Calu3 (cell line): Measurements from ENCODE around the gene COL6A3. TPM values are rescaled to one million over a fixed set of nuclear protein-coding genes. Genes with fewer than 3 reads are reported as not detected.

Experiments
- BruUV-seq: library from RNA; stranded (reverse); fragments of 400-500 nt; replicated peaks from 2 replicates; lab custom pipeline; 2021; lab: Mats Ljungman, UMichigan
- CTCF ChIA-PET: fragments of 300-600 bp; sonication (Branson Sonifier 250); formaldehyde crosslinking; loops from one replicate; lab custom pipeline; 2022; ENCODE audit warnings: antibody characterized with exemption; lab: Charles Lee
- DNase-seq: peaks from one replicate; pipeline ENCODE4 v3.0.0; 2022
- H3K27ac Mint-ChIP-seq: one replicate; pipeline ENCODE4 v1.8.0; 2022; ENCODE audit warnings: mixed read lengths; ENCODE audit not compliant: unreplicated experiment
- H3K27me3 Mint-ChIP-seq: one replicate; pipeline ENCODE4 v1.8.0; 2022; ENCODE audit warnings: mixed read lengths; ENCODE audit not compliant: unreplicated experiment
- H3K36me3 Mint-ChIP-seq: one replicate; pipeline ENCODE4 v1.8.0; 2022; ENCODE audit warnings: mild to moderate bottlenecking, moderate library complexity, mixed read lengths; ENCODE audit not compliant: insufficient read depth, unreplicated experiment
- H3K4me1 Mint-ChIP-seq: one replicate; pipeline ENCODE4 v1.8.0; 2022; ENCODE audit warnings: mild to moderate bottlenecking, low read depth, mixed read lengths; ENCODE audit not compliant: unreplicated experiment
- H3K4me3 Mint-ChIP-seq: one replicate; pipeline ENCODE4 v1.8.0; 2022; ENCODE audit warnings: mild to moderate bottlenecking, low read depth, moderate library complexity, mixed read lengths; ENCODE audit not compliant: unreplicated experiment
- H3K9me3 Mint-ChIP-seq: one replicate; pipeline ENCODE4 v1.8.0; 2022; ENCODE audit warnings: low read depth, mixed read lengths; ENCODE audit not compliant: unreplicated experiment
- CTCF ChIP-seq: fragments of 200-600 bp; IDR thresholded peaks from one replicate; pipeline ENCODE4 v1.8.0; 2022; ENCODE audit warnings: antibody characterized with exemption; ENCODE audit not compliant: unreplicated experiment
- intact Hi-C: fragments of 100-400 bp; cut with micrococcal nuclease; formaldehyde crosslinking; loops from one replicate; pipeline ENCODE4 v1.10.0; 2022; ENCODE audit not compliant: unreplicated experiment
- total RNA-seq: library from RNA; stranded (reverse); gene quantifications from 2 replicates; pipeline ENCODE4 v1.2.3, GENCODE V29; 2022

The COL6A3 gene
- total RNA-seq, 1 experiment from 2014 or later = 0.07 TPM

- Mint-ChIP-seq H3K4me1 (no peaks in the 10 kb centered on the region), H3K27ac (no peak overlapping the region), H3K27me3 (peaks cover 94% of the 10 kb centered on the region), H3K36me3 (no peaks in the 10 kb centered on the region), H3K4me3 (no peak overlapping the region), H3K9me3 (no peaks in the 10 kb centered on the region)
- intact Hi-C loops = no loop called here
- BruUV-seq = no TSS peak
- no peak for TF ChIP-seq CTCF
- CTCF ChIA-PET = no interaction called here
- no peak for DNase-seq
Measured at GRCh38 chr2:237361194-237362004, 52.6 kb downstream of the COL6A3 start.

- no peak for DNase-seq
- no peak for TF ChIP-seq CTCF
- no peak overlapping the region for H3K27ac Mint-ChIP-seq
- H3K4me1 Mint-ChIP-seq = no peaks in the 10 kb centered on the region
- CTCF ChIA-PET = no interaction called here
- intact Hi-C loops = no loop called here
- no peak overlapping the region for H3K4me3 Mint-ChIP-seq
- no peaks in the 10 kb centered on the region for H3K9me3 Mint-ChIP-seq
- no TSS peak for BruUV-seq
- H3K36me3 Mint-ChIP-seq = no peaks in the 10 kb centered on the region
- peaks cover 93% of the 10 kb centered on the region for H3K27me3 Mint-ChIP-seq
Measured at GRCh38 chr2:237359894-237360780, 53.8 kb downstream of the COL6A3 start.

- intact Hi-C loops = no loop called here
- Mint-ChIP-seq H3K27ac (no peak overlapping the region), H3K9me3 (no peaks in the 10 kb centered on the region), H3K27me3 (peaks cover 93% of the 10 kb centered on the region), H3K4me1 (no peaks in the 10 kb centered on the region), H3K36me3 (no peaks in the 10 kb centered on the region), H3K4me3 (no peak overlapping the region)
- DNase-seq = no peak
- CTCF ChIA-PET = no interaction called here
- no peak for TF ChIP-seq CTCF
- no TSS peak for BruUV-seq
Measured at GRCh38 chr2:237359518-237359840, 54.5 kb downstream of the COL6A3 start.

GRCh38 chr2:237358721-237359517 is 55.0 kb downstream of the COL6A3 start:
- H3K4me1 Mint-ChIP-seq = no peaks in the 10 kb centered on the region
- H3K4me3 Mint-ChIP-seq = no peak overlapping the region
- TF ChIP-seq CTCF = no peak
- no TSS peak for BruUV-seq
- intact Hi-C loops = no loop called here
- peaks cover 93% of the 10 kb centered on the region for H3K27me3 Mint-ChIP-seq
- DNase-seq = no peak
- CTCF ChIA-PET = no interaction called here
- no peaks in the 10 kb centered on the region for H3K9me3 Mint-ChIP-seq
- H3K36me3 Mint-ChIP-seq = no peaks in the 10 kb centered on the region
- no peak overlapping the region for H3K27ac Mint-ChIP-seq
